Medulla oblongata (tissue), 1 donor: ENCODE measurements around the gene HFE.
"Not testable (repeated sequence)": the region's sequence is repeated elsewhere in the genome, so short reads cannot be mapped to it uniquely, and the experiment has no call there.

Experiments
- DNase-seq: peaks from one replicate; pipeline ENCODE4 v3.0.0-alpha.2; 2015; ENCODE audit errors: extremely low spot score

Gene HFE

DNA sequence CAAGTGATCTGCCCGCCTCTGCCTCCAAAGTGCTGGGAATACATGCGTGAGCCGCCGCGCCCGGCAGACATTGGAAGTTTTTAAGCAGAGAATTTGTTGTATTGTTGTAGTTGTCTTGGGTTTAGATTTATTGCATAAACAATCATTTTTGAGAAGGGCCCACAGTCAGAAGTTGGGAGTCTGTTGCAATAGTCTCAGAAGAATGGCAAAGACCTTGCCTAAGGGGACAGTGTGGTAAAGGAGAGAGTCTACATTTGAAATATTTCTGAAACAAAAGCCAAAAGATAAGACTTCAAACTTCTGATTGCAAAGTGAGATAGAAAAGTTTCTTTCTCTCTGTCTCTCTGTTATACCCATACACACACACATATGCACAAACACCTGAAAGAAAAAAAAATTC, 22.5 kb downstream of the HFE start:
- no peak for DNase-seq

DNA sequence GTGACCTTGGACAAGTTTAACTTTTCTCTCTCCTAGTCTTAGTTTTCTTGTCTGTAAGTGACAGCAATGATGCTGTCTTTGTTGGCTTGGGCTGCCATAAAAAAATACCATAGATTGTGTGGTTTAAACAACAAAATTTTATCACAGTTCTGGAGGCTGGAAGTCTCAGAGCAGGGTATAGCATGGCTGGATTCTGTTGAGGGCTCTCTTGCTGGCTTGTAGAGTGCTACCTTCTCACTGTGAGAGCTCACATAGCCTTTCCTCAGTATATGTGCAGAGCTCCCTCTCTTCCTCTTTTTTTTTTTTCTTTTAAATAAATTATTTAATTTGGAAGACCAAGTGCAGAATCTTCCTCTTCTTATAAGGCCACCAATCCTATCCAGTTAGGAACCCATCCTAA, 26.3 kb downstream of the HFE start:
- DNase-seq = no peak

- DNase-seq = no peak
Measured at GRCh38 chr6:26115226-26115625, 28.0 kb downstream of the HFE start.

GRCh38 chr6:26116267-26116666, 29.0 kb downstream of the HFE start:
- DNase-seq = no peak

DNA sequence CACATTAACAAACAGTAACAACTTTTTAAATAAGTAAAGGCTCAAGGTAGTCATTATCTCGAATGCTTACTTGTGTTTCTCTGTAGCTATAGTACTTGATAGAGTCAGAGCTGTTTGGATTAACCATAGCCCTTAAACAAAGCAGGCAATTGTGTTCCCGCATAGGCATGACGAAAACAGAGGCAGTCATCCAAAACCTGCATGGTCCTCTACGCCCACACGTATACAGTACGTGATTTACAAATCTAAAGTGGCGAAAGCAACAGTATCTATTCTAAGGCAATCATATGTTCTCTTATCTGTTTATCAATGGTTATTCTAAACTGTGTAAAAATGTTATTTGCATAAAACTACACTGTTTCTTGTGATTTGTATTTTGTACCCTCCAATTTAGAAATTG, 31.8 kb downstream of the HFE start:
- peak; percentile 74 for DNase-seq

GRCh38 chr6:26120115-26120514, 32.9 kb downstream of the HFE start:
- not testable (repeated sequence) for DNase-seq

DNA sequence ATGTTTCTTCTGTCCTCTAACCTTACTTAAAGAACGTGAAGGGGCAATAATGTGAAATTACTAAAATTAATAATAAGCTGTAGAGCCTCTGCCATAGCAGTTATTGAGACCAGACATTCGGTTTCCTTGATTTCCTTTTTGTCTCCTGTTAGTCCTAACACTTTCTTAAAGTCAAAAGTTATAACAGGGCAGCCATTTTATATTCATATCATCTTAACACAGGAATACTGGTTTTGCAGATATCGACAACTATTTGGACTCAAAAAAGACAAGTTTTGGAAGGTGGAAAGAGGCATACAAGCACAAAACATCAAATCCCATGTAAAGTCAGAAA, 33.5 kb downstream of the HFE start:
- no peak for DNase-seq

- no peak for DNase-seq
Measured at GRCh38 chr6:26121141-26122004, 34.1 kb downstream of the HFE start.

DNA sequence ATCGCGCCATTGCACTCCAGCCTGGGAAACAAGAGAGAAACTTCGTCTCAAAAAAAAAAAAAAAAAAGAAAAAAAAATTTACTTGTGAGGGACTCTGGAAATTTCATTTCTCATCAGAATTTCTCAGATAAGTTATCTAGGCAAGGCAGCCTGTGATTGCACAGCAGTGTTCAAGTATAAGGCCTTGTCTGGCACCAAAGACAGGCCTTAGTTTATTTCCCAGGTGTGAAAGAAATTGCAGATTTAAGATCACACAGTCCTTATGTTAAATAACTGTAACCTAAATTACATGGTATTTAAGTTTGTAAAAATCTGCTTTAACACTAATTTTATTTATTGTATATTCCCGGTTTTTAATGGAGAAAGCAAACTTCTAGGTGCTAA, 34.8 kb downstream of the HFE start:
- no peak for DNase-seq

- no peak for DNase-seq
Measured at GRCh38 chr6:26122402-26122792, 35.2 kb downstream of the HFE start.

GRCh38 chr6:26122793-26123674, 35.8 kb downstream of the HFE start:
- peak; percentile 98 for DNase-seq

- no peak for DNase-seq
Measured at GRCh38 chr6:26123675-26123946, 36.4 kb downstream of the HFE start.

- DNase-seq = peak; percentile 99
Measured at GRCh38 chr6:26123947-26124780, 36.9 kb downstream of the HFE start.

DNA sequence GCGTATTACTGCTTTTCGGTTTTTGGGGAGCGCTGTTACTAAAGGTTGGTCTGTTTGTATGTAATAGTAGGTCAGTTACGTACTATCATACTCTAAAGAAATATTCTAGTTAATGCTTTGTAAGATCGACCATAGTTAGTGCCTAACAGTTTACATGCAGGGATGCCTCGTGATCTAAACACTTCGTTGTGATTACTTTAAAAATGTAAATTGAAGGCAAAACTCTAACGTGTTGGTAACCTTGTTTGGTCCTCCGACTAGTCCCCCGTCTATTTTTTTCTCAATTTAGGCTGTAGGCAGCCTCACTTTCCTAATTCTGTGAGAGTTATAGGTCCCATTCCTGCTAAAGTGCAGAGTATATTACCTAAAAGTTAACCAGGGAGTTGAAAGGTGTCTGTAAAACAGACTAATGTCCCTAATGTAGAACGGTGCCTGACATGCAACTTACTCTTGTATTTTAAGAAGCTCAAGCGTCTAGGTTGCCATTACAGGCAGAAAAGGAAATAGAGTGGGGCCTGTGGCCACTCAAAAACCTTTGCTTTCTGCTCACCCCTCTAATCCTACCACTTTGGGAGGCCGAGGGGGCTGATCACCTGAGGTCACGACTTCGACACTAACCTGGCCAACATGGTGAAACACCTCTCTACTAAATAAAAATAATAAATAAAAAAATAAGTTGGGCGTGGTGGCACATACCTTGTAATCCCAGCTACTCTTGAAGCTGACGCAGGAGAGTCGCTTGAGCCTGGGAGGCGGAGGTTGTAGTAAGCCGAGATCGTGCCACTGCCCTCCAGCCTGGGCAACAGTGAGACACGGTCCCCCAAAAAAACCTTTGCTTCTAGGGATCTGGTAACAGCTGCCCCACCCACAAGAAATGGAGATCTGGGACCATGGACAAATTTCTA, 37.8 kb downstream of the HFE start:
- DNase-seq = no peak

DNA sequence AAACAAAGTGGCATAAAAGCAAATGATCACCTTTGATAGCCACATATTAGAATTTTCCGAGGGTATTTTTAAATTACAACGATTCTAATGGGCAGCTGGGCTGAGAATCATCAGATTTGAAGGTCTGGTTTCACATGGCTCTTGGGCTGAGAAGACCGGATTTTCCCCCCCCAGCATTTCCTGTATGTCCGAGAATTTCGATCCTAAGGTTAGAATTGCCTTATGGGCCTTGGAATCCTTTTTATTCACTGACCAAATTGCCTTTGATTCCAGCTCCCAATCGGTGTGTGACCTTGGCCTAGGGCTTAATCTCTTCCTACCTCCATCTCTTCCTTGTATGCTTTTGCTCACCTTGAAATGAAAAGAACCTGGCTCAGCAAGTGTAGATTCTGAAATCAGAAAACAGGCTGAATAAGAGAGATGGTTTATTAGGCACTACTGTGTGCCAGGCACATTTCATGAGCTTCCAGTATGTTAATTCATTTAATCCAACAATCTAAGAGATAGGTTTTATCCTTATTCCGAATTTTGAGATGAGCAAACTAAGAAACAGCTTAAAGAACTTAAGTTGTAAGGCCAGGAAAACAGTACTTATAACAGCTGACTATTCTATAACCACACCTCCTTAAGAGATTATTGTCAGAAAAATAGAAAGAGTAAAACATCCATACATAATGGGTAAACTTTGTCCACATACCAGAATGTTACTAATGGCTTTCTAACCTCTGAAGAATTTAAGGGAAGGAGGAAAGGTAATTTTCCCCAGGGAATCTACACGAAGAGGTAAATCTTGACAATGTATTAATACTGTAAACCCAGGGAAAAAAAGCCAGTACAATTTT, 39.4 kb downstream of the HFE start:
- DNase-seq = no peak

DNA sequence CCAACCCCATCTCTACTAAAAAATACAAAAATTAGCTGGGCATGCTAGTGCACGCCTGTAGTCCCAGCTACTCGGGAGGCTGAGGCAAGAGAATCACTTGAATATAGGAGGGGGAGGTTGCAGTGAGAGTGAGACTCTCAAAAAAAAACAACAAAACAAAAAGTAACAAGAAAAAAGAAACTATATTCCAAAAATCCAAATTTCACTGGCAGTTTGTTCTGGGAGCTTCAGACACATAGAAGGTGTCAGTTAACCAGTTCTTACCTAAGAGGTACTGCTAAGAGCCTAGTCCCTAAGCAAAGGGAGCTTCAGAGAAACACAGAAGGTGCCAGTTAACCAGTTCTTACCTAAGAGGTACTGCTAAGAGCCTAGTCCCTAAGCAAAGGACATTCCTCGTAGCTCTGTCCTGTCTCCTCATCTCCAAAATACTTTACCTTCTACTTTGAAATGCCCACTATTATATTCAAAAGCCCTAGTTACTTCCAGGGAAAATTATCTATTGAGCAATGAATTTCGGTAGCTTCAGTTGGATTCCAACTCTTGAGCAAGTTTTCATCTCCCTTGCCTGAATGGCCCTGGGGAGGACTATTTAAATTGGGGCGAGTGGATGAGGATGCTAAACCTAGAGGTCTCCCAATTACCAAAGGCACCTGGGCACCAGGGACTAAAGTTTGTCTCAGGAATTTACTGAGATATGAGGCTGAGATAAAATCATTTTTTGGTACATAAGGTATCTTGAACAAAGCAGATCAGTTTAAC, 41.0 kb downstream of the HFE start:
- no peak for DNase-seq

- DNase-seq = no peak
Measured at GRCh38 chr6:26129656-26130055, 42.4 kb downstream of the HFE start.

- DNase-seq = no peak
Measured at GRCh38 chr6:26130581-26131249, 43.5 kb downstream of the HFE start.

DNA sequence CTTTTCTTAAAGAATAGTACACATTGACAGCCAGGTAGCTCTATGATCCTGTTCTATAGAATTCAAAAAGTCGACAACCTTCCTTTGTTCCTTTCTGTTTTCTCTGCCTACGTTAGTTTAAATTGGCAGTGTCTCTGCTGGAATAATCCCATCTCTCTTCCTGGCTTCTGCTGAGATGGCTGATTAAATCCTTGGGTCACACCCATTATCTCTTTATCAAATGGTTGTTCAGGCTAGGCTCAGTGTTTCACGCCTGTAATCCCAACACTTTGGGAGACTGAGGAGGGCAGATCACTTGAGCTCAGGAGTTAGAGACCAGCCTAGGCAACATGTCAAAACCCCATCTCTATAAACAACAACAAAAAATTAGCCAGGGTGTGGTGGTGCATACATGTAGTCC, 44.4 kb downstream of the HFE start:
- DNase-seq = no peak
